HG03457 (cell line): ENCODE data around the gene ERC1.
"Not testable (repeated sequence)": the region's sequence is repeated elsewhere in the genome, so short reads cannot be mapped to it uniquely, and the experiment has no call there.

Experiments
- ATAC-seq: cut with Tn5 transposase; IDR thresholded peaks from one replicate; pipeline ENCODE4 v1.9.1; 2021; ENCODE audit warnings: moderate number of reproducible peaks; ENCODE audit not compliant: unreplicated experiment

The ERC1 gene

DNA sequence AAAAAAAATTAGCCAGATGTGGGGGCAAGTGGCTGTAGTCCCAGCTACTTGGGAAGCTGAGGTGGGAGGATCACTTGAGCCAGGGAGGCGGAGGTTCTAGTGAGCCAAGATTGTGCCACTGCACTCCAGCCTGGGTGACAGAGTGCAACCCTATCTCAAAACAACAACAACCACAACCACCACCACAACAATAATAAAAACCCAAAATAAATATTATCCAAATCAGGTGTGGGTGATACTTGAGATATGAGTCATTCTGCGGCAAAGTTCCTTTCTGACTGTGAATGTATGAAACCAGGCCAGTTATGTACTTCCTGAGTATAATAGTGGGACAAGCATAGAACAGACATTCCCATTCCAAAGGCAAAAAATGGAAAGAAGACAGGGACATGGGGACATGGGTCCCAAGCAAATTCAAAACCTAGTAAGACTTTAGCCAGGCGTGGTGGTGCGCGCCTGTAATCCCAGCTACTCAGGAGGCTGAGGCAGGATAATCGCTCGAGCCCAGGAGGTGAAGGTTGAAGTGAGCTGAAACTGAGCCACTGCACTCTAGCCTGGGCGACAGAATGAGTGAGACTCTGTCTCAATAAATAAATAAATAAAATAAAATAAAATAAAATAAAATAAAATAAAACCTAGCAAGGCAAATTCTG lies 9.7 kb upstream of the ERC1 start:
- ATAC-seq: no peak

DNA sequence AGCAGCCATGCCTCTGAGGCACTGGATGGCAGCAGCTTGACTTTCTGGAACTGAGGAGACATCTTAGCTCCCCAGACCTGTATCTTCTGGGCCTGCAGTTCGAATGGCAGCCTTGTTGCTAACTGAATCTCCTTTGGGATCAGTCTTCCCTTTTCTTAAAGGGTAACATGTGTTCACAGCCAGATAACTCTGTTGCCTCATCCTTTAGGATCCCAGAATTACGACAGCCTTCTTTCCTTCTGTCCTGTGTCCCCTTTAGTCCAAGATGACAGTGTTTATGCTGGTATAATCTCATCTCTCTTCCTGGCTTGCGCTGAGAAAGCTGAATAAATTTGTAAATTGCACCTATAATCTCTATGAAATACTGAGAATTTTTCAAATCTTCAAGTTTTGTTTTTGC lies 9.1 kb upstream of the ERC1 start:
- no peak for ATAC-seq

DNA sequence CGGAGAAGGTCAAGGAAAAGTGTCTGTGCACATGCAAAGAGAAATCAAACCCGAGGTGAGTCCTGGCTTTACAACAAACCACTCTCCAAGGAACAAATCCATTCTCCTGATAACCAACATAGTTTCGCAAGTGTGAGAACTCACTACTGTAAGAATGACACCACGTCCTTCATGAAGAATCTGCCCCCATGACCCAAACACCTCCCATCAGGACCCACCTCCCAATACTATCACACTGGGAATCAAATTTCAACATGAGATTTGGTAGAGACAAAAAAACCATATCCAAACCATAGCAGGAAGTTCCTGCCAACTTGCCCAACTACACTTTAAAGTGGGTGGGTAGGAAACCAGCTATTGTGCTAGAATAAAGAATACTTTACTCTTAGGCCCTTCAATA lies 2.4 kb upstream of the ERC1 start:
- ATAC-seq: no peak

DNA sequence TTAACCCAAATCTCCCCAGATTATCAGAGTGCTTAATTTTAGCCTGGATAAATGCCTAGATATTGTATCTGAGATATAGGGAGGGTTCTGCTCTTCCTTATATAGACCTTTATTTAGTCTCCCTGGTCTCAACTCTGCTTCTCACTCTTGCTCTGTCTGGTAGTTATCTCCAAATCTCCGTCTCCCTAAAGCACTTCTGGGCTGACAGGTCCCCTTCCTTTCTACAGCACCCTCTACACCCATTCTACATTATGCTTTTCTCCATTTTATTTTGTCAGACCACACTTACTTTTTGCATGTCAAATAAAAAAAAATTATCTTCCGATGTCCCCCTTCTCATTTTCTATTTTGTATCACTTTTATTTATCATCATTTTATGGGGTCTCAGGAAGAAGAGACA lies 2.0 kb upstream of the ERC1 start:
- ATAC-seq: no peak

DNA sequence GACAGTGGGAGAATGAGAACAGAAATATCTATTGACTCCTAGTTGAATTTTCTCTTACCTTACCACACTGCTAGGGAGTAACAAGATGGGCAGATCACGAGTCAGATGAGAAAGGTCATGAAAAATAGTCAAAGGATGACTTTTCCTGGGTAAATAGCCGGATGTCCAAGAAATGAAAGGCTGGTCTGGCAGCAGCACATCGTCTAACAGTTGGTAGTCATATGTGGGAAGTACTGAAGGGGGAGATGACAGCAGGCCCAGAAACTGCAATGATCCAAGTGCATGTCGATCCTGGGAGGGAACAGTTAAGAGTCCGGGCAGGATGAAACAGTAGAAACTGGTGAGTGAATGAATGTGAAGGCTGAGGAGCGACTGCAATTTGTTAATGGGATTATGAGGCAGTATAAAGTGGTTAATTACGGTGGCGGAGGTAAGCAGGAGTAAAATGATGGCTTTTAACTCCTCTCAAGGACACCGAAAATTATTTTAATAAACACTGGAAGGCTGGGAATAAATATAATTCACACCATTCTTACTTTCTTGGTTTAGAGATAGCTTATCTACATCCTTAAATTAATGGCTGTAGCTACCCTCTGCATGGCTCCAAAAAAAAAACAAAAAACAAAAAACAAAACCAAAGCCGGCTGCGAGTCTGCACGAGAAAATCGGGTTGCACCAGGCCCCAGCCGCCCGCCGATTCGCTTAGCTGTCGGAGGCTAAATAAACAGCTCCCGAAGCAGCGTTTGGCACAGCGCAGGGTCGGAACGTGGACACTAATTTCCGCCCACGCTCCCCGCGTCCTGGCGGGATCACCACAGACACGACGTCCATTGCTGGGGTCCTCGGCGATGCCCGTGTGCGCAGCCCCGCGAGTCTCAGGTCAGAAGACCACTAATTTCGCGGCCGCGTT lies 1.0 kb upstream of the ERC1 start:
- ATAC-seq: no peak

DNA sequence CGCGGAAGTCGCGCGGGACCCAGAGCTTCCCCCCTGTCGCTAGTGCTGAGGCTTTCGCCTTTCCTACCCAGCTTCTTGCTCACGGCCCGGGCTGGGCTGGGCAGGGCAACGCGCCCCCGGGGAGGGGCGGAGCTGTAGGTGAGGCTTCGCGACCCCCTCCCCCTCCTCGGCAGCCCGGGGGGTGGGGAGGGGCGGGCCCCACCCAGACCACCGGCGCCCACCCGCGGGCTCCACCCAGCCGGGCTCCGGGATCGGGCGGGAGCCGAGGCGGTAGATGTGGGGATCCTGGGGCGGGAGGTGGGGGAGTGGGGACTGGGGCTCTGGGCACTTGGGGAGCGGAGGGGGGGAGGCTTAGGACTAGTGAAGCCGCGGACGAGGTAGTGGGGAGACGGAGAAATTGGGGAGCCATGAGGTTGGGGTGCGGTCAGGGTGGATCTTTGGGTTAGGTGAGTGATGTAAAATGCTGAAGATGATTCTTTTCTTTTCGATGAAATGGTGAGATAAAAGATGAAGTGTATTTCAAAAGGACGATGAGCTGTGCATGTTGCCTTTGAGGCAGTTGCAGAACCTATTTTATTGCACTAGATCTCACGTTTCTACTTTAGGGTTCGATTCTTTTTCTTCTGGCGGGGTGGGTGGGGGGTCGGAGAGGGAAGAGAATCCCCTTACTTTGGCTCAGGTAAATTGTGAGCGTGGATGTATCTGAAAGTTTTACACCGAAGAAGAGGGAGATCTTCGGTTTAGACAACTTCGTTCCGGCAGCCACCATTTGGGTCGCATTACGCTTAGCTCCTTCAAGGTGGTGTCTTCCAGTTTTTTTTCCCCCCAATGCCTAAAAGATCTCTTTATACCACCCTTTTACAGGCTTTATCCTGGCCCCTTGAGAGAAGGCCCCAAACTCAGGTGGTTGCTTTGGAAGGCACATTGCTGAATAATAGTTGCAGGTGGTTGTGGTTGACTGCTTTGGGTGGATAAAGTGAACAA lies 619 bp downstream of the ERC1 start:
- peak; percentile 18 for ATAC-seq

DNA sequence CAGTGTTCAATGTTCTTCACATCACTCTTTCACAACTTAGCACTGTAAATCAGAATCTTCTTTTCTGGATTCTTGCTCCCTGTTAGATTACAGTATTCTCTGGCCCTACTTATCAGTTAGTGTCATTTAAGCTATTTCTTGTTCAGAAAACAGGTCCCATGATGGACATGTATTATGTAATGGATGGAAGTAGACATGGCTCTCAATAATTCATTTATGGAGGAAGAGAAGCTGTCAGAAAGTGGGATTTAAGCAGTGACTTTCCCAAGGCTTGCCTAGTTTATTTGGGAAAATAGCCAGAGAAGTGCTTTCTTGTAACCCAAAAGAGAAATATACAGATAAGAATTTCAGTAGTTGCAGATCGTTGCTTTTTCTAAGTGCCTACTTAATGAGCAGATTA lies 1.6 kb downstream of the ERC1 start:
- ATAC-seq: no peak

DNA sequence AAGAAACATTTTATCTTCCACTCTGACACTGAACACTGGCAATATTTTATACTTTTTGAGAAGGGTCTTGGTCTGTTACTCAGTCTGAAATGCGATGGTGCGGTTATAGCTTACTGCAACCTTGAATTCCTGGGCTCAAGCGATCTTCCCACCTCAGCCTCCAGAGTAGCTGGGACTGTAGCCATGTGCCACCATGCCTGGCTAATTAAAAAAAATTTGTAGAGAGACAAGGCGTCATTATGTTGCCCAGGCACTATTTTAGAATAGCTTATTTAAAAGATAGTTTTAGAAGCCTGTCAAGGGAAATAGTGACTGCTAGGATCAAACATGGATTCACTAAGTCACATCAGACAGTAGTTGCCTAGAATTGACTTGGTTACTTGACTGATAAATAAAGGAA lies 5.9 kb downstream of the ERC1 start:
- no peak for ATAC-seq

DNA sequence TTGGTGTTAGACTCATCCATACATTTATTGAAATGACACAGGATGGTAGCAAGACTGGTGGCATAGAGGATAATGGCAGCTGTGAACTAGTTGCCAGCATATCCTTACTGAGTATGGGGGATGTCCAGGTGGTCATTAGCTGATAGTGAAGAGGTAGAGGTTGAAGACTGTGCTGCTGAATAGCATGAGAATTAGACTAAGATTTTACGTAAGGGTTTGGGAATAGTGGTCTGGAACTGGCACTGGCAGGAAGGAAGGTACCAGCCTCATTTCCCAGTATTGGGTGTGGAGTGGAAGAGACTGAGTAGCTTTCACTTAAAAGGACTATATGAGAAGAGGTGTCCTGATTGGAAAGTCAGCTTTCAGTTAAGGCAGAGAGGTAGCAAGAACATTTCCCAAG lies 6.5 kb downstream of the ERC1 start:
- ATAC-seq: no peak

DNA sequence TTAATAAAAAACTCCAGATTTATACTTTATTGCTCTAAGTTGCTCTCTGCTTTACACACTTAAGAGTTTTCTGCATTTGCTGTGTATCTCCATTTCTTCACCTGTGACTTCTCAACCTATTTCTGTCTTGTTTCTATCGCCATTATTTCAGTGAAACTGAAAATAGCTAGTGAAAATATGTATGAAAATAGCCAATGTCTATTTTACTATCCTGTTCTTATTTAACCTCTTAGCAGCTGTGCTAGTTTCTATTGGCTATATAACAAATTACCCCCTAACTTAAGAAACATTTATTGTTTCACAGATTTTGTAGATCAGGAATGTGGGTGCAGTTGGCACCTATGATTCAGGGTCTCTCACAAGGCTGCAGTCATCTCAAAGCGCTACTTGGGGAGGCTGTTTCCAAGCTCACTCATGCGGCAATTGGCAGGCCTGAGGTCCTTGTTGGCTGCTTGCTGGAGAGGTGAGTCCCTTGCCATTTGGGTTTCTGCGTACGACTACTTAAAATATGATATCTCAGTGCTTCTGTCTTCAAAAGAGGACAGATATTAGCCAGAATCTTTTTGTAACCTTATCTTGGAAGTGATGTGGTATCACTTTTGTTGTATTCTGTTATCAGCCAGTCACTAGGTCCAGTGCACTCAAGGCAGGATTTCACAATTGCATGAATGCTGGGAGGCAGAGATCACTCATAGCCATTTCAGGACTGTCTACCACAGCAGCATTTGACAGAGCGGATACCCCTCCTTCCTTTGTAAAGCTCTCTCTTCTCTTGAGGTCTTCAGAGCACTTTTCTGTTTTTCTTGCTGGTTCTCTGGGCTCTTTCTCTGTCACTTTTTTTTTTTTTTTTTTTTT lies 7.2 kb downstream of the ERC1 start:
- ATAC-seq: no peak

DNA sequence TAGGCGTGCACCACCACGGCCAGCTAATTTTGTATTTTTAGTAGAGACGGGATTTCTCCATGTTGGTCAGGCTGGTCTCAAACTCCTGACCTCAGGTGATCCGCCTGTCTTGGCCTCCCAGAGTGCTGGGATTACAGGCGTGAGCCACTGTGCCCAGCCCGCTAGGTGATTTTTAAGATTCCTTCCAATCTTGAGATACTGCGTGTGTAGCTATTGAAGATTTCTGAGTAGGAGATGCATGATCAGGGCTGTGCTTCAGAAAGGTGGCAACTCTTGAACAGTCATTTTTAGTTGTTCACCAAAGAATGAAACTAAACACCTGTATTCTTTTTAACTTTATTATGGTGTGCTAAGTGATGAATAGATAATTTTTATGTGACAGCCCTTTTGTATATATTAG lies 8.7 kb downstream of the ERC1 start:
- not testable (repeated sequence) for ATAC-seq

DNA sequence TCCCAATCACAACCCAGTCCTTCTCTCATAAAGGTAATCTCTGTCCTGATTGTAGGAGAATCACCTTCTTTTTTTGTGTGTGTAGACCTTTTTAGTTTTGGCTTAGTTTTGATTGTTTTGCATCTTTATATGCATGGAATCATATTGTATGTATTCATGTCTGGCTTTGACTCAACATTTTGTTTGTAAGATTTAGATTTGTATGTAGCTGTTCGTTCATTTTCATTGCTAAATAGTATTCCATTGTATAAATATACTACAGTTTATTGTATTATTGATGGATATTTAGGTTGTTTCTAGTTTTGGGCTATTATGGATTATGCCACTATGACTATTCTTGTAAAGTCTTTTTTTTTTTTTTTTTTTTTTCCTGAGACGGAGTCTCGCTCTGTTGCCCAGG lies 10.5 kb downstream of the ERC1 start:
- no peak for ATAC-seq

DNA sequence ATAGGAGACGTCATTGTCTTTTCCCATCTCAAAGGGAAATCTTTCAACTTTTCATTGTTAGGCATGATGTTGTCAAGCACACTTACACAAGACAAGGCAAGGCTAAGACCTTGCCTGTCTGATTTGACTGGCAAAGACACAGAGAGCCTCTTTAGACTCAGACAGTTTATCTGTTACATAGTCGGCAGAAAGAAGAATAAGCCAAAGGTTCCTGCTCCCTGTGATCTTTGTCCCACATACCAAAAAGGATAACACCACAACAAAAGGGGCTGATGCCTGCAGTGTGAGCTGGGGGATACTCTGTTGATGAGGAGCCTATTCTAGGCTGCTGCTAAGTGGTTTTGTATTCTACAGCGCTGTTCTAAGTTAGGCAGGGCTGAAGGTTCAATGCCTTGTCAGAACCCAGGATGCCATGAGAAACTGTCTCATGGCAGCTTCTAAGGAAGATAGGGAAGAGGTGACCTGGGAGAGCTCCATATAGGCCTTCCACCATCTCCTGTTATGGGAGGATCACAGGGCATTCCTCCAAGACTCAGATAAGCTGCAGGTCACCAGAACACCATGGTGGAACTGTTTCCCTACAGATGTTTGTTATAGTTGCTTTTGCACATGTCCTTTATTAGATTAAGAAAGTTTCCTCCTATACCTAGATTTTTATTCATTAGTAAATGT lies 12.7 kb downstream of the ERC1 start:
- no peak for ATAC-seq

DNA sequence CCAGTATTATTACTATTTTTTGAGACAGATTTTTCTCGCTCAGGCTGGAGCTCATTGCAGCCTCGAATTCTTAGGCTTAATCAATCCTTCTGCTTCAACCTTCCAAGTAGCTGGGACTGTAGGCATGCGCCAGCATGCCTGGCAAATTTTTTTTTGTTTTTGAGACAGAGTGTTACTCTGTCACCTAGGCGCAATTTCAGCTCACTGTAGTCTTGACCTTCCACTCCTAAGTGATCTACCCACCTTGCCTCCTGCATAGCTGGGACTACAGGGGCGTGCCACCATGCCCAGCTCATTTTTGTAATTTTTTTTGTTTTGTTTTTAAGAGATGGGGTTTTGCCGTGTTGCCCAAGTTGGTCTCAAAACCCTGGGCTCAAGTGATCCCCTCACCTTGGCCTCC lies 15.2 kb downstream of the ERC1 start:
- no peak for ATAC-seq

DNA sequence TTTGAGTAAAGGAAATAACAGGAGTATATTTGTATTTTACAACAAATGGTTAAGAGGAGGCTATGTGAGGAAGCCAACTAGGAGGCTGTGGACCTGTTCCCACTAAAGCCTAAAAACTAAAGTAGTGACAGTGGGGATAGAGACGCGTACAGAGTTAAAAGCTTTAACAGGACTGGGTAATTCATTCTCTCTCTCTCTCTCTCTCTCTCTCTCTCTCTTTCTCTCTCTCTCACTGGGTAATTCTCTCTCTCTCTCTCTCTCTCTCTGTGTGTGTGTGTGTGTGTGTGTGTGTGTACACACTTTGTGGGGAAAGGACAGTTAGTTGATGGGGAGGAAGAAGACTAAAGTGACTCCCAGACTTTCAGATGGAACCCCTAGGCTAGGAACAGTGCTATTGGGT lies 16.3 kb downstream of the ERC1 start:
- ATAC-seq: no peak

DNA sequence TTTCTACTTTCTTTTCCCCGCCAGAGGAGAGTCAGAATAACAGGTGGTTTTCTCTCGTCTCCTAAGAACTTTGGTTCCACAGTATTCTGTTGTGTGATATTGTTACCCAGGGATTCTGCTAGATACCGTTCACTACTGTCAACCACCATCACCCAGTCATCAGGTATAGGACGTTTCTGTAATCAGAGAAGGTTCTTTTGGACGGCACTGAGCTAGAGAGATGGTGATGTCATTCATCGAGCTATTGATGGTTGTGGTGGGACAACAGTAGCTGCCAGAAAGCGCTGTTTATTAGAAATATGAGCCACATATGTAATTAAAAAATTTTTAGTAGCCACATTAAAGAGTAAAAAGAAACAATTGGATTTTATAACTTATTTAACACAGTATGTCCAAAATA lies 17.0 kb downstream of the ERC1 start:
- ATAC-seq: no peak

DNA sequence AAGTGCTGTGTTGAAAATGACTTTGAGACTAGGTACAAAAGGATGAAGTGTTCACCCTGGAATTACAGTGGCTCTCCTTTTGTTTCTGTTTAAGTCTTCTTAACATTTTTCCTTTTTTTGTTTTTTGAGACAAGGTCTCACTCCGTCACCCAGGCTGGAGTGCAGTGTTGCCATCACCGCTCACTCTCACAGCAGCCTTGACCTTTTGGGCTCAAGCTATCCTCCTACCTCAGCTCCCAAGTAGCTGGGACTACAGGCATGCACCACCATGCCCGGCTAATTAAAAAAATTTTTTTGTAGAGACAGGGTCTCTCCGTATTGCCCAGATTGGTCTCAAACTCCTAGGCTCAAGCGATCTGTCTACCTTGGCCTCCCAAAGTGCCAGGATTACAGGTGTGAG lies 20.1 kb downstream of the ERC1 start:
- no peak for ATAC-seq

DNA sequence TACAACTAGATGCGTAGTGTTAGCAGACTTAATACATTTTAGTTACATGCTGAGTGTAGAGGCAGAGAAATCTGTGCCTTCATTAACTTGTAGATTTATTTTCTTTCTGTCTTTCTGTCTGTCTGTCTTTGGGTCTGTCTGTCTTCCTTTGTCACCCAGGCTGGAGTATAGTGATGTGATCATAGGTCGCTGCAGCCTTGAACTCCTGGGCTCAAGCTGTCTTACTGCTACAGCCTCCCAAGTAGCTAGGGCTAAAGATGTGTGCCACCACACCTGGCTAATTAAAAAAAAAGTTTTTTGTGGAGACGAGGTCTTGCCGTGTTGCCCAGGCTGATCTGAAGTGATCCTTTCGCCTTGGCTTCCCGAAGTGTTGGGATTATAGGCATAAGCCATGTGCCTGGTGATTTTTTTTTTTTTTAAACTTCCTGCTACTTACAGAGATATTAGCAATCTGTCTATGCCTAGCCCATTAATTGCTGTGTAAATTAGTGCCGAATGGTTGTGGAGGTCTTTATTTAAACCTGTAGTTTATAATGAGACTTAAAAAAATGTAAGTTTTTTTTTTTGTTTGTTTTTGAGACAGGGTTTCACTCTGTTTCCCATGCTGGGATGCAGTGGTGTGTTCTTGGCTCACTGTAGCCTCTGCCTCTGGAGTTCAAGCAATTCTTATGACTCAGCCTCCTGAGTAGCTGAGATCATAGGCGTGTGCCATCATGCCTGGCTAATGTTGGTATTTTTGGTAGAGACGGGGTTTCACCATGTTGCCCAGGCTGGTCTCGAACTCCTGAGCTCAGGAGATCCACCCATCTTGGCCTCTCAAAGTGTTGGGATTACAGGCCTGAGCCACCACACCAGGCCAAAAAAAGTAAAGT lies 22.8 kb downstream of the ERC1 start:
- no peak for ATAC-seq

DNA sequence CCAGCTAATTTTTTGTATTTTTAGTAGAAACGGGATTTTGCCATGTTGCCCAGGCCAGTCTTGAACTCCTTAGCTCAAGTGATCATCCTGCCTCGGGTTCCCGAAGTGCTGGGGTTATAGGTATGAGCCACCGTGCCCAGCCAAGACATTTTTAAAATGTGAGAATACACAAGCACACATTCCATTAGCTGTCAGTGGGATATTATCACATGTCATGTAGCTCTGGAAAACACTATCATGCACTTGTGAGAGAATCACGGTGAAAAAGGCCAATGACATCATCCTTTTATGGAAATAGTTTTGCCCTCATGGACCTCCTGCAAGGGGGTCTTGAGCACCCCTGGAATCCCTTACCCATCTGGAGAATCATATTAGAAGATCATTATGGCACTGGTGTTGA lies 28.3 kb downstream of the ERC1 start:
- no peak for ATAC-seq
